Transverse colon (tissue), 4 donors: Measurements from ENCODE around the gene TBX1.

Source experiments
- CTCF ChIP-seq, 5 experiments: fragments of 200-600 bp in 3 of 5; fragments of 450-650 bp in 2 of 5; sonication (generic) in 3 of 5; IDR thresholded peaks; 1 replicate in 2 of 5; 2 replicates in 3 of 5; pipeline ENCODE4 v1.5.1; 2016 to 2017; ENCODE audit warnings: antibody characterized with exemption in 5 of 5, inconsistent platforms in 3 of 5, mild to moderate bottlenecking in 2 of 5, moderate library complexity in 1 of 5
- POLR2AphosphoS5 ChIP-seq, 3 donors: sonication (generic); formaldehyde crosslinking; IDR thresholded peaks; one replicate each; pipeline ENCODE4 v1.6.1; 2016; ENCODE audit warnings: antibody characterized with exemption in 3 of 3

- no peak for TF ChIP-seq POLR2AphosphoS5 (IDR thresholded peaks at IDR 0.05)
- TF ChIP-seq CTCF (IDR thresholded peaks at IDR 0.05): no peak
Measured at GRCh38 chr22:19815093-19815822, 54.7 kb downstream of the TBX1 start.
